ENCODE data around the gene PI16.
A peak's percentile ranks its signal among the peaks of the same experiment; 100 is the strongest.

PI16 gene

GRCh38 chr6:36954262-36954931 is at the start of gene PI16:
Gene PI16 (plus strand): TSS chr6:36954738. CDS start chr6:36954761, 23 bp downstream.
- Histone ChIP-seq H3K4me3 (ENCODE audit: low read depth, low read length) (no peak within 1 kb of the TSS), H3K4me1 (ENCODE audit: control insufficient read depth, insufficient read depth, low read length) (peaks cover 8% of the 10 kb centered on the region), H3K9ac (ENCODE audit: low read depth, low read length) (no peak within 1 kb of the TSS), H3K36me3 (ENCODE audit: control insufficient read depth, insufficient read depth, low read length) (no peaks in the 10 kb centered on the region), H3K27me3 (ENCODE audit: control insufficient read depth, insufficient read depth, low read length) (no peaks in the 10 kb centered on the region), H3K9me3 (ENCODE audit: control insufficient read depth, insufficient read depth, low read length) (no peaks in the 10 kb centered on the region), H3K27ac (ENCODE audit: low read depth, low read length) (no peak within 1 kb of the TSS)

GRCh38 chr6:36904851-36905393 is 49.6 kb upstream of the PI16 start:
- Histone ChIP-seq H3K4me3 (ENCODE audit: low read depth, low read length) (no peak overlapping the region), H3K27me3 (ENCODE audit: control insufficient read depth, insufficient read depth, low read length) (no peaks in the 10 kb centered on the region), H3K27ac (ENCODE audit: low read depth, low read length) (no peak overlapping the region), H3K9ac (ENCODE audit: low read depth, low read length) (no peak overlapping the region), H3K4me1 (ENCODE audit: control insufficient read depth, insufficient read depth, low read length) (no peaks in the 10 kb centered on the region), H3K9me3 (ENCODE audit: control insufficient read depth, insufficient read depth, low read length) (no peaks in the 10 kb centered on the region), H3K36me3 (ENCODE audit: control insufficient read depth, insufficient read depth, low read length) (0 out of 2 replicates have a peak, but pooled peaks cover 4% of the 10 kb centered on the region)

- no peak overlapping the region for H3K27ac ChIP-seq (ENCODE audit: low read depth, low read length)
- no peaks in the 10 kb centered on the region for H3K4me1 ChIP-seq (ENCODE audit: control insufficient read depth, insufficient read depth, low read length)
- no peaks in the 10 kb centered on the region for H3K27me3 ChIP-seq (ENCODE audit: control insufficient read depth, insufficient read depth, low read length)
- H3K9ac ChIP-seq (ENCODE audit: low read depth, low read length): no peak overlapping the region
- H3K36me3 ChIP-seq (ENCODE audit: control insufficient read depth, insufficient read depth, low read length): 0 out of 2 replicates have a peak, but pooled peaks cover 4% of the 10 kb centered on the region
- H3K9me3 ChIP-seq (ENCODE audit: control insufficient read depth, insufficient read depth, low read length): no peaks in the 10 kb centered on the region
- H3K4me3 ChIP-seq (ENCODE audit: low read depth, low read length): no peak overlapping the region
Measured at GRCh38 chr6:36906539-36907325, 47.8 kb upstream of the PI16 start.

GRCh38 chr6:36907781-36908180 is 46.8 kb upstream of the PI16 start:
- no peaks in the 10 kb centered on the region for H3K4me1 ChIP-seq (ENCODE audit: control insufficient read depth, insufficient read depth, low read length)
- H3K4me3 ChIP-seq (ENCODE audit: low read depth, low read length): no peak overlapping the region
- no peaks in the 10 kb centered on the region for H3K27me3 ChIP-seq (ENCODE audit: control insufficient read depth, insufficient read depth, low read length)
- no peaks in the 10 kb centered on the region for H3K36me3 ChIP-seq (ENCODE audit: control insufficient read depth, insufficient read depth, low read length)
- no peak overlapping the region for H3K9ac ChIP-seq (ENCODE audit: low read depth, low read length)
- no peak overlapping the region for H3K27ac ChIP-seq (ENCODE audit: low read depth, low read length)
- H3K9me3 ChIP-seq (ENCODE audit: control insufficient read depth, insufficient read depth, low read length): no peaks in the 10 kb centered on the region

- Histone ChIP-seq H3K9ac (ENCODE audit: low read depth, low read length) (no peak overlapping the region), H3K4me3 (ENCODE audit: low read depth, low read length) (no peak overlapping the region), H3K9me3 (ENCODE audit: control insufficient read depth, insufficient read depth, low read length) (no peaks in the 10 kb centered on the region), H3K4me1 (ENCODE audit: control insufficient read depth, insufficient read depth, low read length) (no peaks in the 10 kb centered on the region), H3K27ac (ENCODE audit: low read depth, low read length) (no peak overlapping the region), H3K27me3 (ENCODE audit: control insufficient read depth, insufficient read depth, low read length) (no peaks in the 10 kb centered on the region), H3K36me3 (ENCODE audit: control insufficient read depth, insufficient read depth, low read length) (no peaks in the 10 kb centered on the region)
Measured at GRCh38 chr6:36908747-36909146, 45.8 kb upstream of the PI16 start.

- no peaks in the 10 kb centered on the region for H3K4me1 ChIP-seq (ENCODE audit: control insufficient read depth, insufficient read depth, low read length)
- no peaks in the 10 kb centered on the region for H3K9me3 ChIP-seq (ENCODE audit: control insufficient read depth, insufficient read depth, low read length)
- H3K27me3 ChIP-seq (ENCODE audit: control insufficient read depth, insufficient read depth, low read length): no peaks in the 10 kb centered on the region
- no peak overlapping the region for H3K9ac ChIP-seq (ENCODE audit: low read depth, low read length)
- H3K36me3 ChIP-seq (ENCODE audit: control insufficient read depth, insufficient read depth, low read length): no peaks in the 10 kb centered on the region
- no peak overlapping the region for H3K27ac ChIP-seq (ENCODE audit: low read depth, low read length)
- H3K4me3 ChIP-seq (ENCODE audit: low read depth, low read length): no peak overlapping the region
Measured at GRCh38 chr6:36912030-36912454, 42.5 kb upstream of the PI16 start.

GRCh38 chr6:36912586-36912985 is 42.0 kb upstream of the PI16 start:
- H3K27ac ChIP-seq (ENCODE audit: low read depth, low read length): no peak overlapping the region
- H3K36me3 ChIP-seq (ENCODE audit: control insufficient read depth, insufficient read depth, low read length): no peaks in the 10 kb centered on the region
- no peak overlapping the region for H3K4me3 ChIP-seq (ENCODE audit: low read depth, low read length)
- H3K9ac ChIP-seq (ENCODE audit: low read depth, low read length): no peak overlapping the region
- H3K27me3 ChIP-seq (ENCODE audit: control insufficient read depth, insufficient read depth, low read length): no peaks in the 10 kb centered on the region
- H3K9me3 ChIP-seq (ENCODE audit: control insufficient read depth, insufficient read depth, low read length): no peaks in the 10 kb centered on the region
- no peaks in the 10 kb centered on the region for H3K4me1 ChIP-seq (ENCODE audit: control insufficient read depth, insufficient read depth, low read length)

GRCh38 chr6:36913082-36913481 is 41.5 kb upstream of the PI16 start:
- Histone ChIP-seq H3K9me3 (ENCODE audit: control insufficient read depth, insufficient read depth, low read length) (no peaks in the 10 kb centered on the region), H3K36me3 (ENCODE audit: control insufficient read depth, insufficient read depth, low read length) (no peaks in the 10 kb centered on the region), H3K4me3 (ENCODE audit: low read depth, low read length) (no peak overlapping the region), H3K27me3 (ENCODE audit: control insufficient read depth, insufficient read depth, low read length) (no peaks in the 10 kb centered on the region), H3K27ac (ENCODE audit: low read depth, low read length) (no peak overlapping the region), H3K4me1 (ENCODE audit: control insufficient read depth, insufficient read depth, low read length) (no peaks in the 10 kb centered on the region), H3K9ac (ENCODE audit: low read depth, low read length) (no peak overlapping the region)

GRCh38 chr6:36914227-36914794 is 40.2 kb upstream of the PI16 start:
- H3K27me3 ChIP-seq (ENCODE audit: control insufficient read depth, insufficient read depth, low read length): no peaks in the 10 kb centered on the region
- H3K4me1 ChIP-seq (ENCODE audit: control insufficient read depth, insufficient read depth, low read length): no peaks in the 10 kb centered on the region
- no peaks in the 10 kb centered on the region for H3K9me3 ChIP-seq (ENCODE audit: control insufficient read depth, insufficient read depth, low read length)
- H3K9ac ChIP-seq (ENCODE audit: low read depth, low read length): no peak overlapping the region
- peak overlapping the region; percentile 50 for H3K27ac ChIP-seq (ENCODE audit: low read depth, low read length)
- no peaks in the 10 kb centered on the region for H3K36me3 ChIP-seq (ENCODE audit: control insufficient read depth, insufficient read depth, low read length)
- no peak overlapping the region for H3K4me3 ChIP-seq (ENCODE audit: low read depth, low read length)

GRCh38 chr6:36915599-36915998 is 38.9 kb upstream of the PI16 start:
- no peak overlapping the region for H3K9ac ChIP-seq (ENCODE audit: low read depth, low read length)
- no peaks in the 10 kb centered on the region for H3K9me3 ChIP-seq (ENCODE audit: control insufficient read depth, insufficient read depth, low read length)
- no peaks in the 10 kb centered on the region for H3K27me3 ChIP-seq (ENCODE audit: control insufficient read depth, insufficient read depth, low read length)
- H3K4me3 ChIP-seq (ENCODE audit: low read depth, low read length): no peak overlapping the region
- no peak overlapping the region for H3K27ac ChIP-seq (ENCODE audit: low read depth, low read length)
- H3K4me1 ChIP-seq (ENCODE audit: control insufficient read depth, insufficient read depth, low read length): no peaks in the 10 kb centered on the region
- H3K36me3 ChIP-seq (ENCODE audit: control insufficient read depth, insufficient read depth, low read length): no peaks in the 10 kb centered on the region

GRCh38 chr6:36916126-36916525 is 38.4 kb upstream of the PI16 start:
- Histone ChIP-seq H3K27me3 (ENCODE audit: control insufficient read depth, insufficient read depth, low read length) (no peaks in the 10 kb centered on the region), H3K9ac (ENCODE audit: low read depth, low read length) (no peak overlapping the region), H3K4me1 (ENCODE audit: control insufficient read depth, insufficient read depth, low read length) (no peaks in the 10 kb centered on the region), H3K36me3 (ENCODE audit: control insufficient read depth, insufficient read depth, low read length) (no peaks in the 10 kb centered on the region), H3K27ac (ENCODE audit: low read depth, low read length) (no peak overlapping the region), H3K9me3 (ENCODE audit: control insufficient read depth, insufficient read depth, low read length) (no peaks in the 10 kb centered on the region), H3K4me3 (ENCODE audit: low read depth, low read length) (no peak overlapping the region)
